Neuron (in vitro differentiated cells): ENCODE data around the gene CTRB1.
A peak's percentile ranks its signal among the peaks of the same experiment; 100 is the strongest.
"Not testable (repeated sequence)": the region's sequence is repeated elsewhere in the genome, so short reads cannot be mapped to it uniquely, and the experiment has no call there.

Source experiments
- H2AFZ ChIP-seq: one replicate; pipeline ENCODE4 v1.6.1; 2013; ENCODE audit warnings: low read depth, mild to moderate bottlenecking, inconsistent platforms, low read length, moderate library complexity
- H3K27me3 ChIP-seq: one replicate; pipeline ENCODE4 v1.6.1; 2013; ENCODE audit warnings: low read length; ENCODE audit not compliant: insufficient read depth
- H3K36me3 ChIP-seq: one replicate; pipeline ENCODE4 v1.6.1; 2013; ENCODE audit warnings: low read length; ENCODE audit not compliant: insufficient read depth
- H3K4me1 ChIP-seq: one replicate; pipeline ENCODE4 v1.6.1; 2013; ENCODE audit warnings: low read length; ENCODE audit not compliant: insufficient read depth
- H3K4me3 ChIP-seq: 2 replicates; pipeline ENCODE4 v1.5.1; 2013; ENCODE audit warnings: mild to moderate bottlenecking, low read length, moderate library complexity
- H3K9me3 ChIP-seq: one replicate; pipeline ENCODE4 v1.6.1; 2013; ENCODE audit warnings: low read length

Gene CTRB1

DNA sequence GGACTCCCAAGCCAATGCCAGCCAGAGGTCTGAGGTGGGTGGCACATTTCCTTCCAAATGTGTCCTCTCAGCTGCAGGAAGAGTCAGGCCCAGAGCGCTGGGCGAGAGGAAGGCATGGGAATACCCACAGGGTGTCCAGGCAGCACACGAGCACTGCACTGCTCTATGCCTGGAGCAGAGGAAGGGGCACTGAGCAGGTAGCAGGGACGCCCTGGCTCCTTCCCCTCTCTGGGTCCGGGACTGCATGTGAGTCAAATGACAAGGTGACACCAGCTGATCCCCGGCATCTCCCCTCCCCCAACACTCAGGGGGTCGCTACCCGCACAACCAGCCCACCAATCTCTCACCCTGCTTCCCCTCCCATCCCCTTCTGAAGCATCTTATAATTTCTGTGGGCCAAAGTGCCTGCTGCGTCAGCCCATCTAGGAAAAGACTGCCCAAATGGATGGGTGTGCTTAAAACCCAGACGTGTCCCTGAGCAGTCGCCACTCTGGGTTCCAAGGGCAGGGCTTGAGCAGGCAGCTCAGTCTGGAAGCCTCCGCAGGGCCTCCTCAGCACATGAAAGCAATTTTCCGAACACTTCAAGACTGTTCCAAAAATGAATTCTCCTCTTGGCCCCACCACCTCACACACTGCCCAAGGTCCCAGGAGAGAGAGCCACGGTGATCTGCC is 44.6 kb downstream of the CTRB1 start:
- no peak overlapping the region for H2AFZ ChIP-seq
- H3K27me3 ChIP-seq: no peaks in the 10 kb centered on the region
- H3K9me3 ChIP-seq: no peaks in the 10 kb centered on the region
- H3K36me3 ChIP-seq: peaks cover 15% of the 10 kb centered on the region
- peaks cover 55% of the 10 kb centered on the region for H3K4me1 ChIP-seq
- peak overlapping the region; percentile 93 for H3K4me3 ChIP-seq

DNA sequence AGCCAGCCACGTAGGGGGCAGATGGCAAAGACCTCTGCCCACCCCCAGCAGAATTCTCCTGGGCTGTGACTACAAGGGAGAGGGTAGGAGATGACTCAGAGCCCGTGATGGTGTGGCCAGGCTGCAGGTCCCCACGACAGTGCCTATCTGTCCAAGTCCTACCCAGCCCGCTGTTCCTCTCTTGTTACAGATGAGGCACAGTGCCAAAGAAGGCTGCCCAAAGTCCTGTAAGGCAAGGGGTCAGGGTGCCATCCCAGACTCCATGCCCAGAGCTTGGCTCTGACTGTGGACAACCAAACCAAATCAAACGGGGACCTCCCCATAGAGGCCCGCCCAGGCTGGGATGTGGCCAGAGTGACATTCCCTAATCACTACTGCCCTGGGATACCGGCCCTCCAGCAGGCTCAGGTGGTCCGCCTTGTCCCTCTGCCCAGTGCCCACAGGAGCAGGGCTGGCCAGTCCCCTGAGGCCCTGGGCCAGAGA is 45.2 kb downstream of the CTRB1 start:
- Histone ChIP-seq H2AFZ (no peak overlapping the region), H3K4me1 (peaks cover 49% of the 10 kb centered on the region), H3K36me3 (peaks cover 15% of the 10 kb centered on the region), H3K4me3 (peak overlapping the region; percentile 93), H3K27me3 (no peaks in the 10 kb centered on the region), H3K9me3 (no peaks in the 10 kb centered on the region)

- H3K4me3 ChIP-seq: peak overlapping the region; percentile 93
- no peak overlapping the region for H2AFZ ChIP-seq
- no peaks in the 10 kb centered on the region for H3K9me3 ChIP-seq
- no peaks in the 10 kb centered on the region for H3K27me3 ChIP-seq
- H3K36me3 ChIP-seq: peaks cover 15% of the 10 kb centered on the region
- H3K4me1 ChIP-seq: peaks cover 49% of the 10 kb centered on the region
Measured at GRCh38 chr16:75264457-75264998, 45.7 kb downstream of the CTRB1 start.

DNA sequence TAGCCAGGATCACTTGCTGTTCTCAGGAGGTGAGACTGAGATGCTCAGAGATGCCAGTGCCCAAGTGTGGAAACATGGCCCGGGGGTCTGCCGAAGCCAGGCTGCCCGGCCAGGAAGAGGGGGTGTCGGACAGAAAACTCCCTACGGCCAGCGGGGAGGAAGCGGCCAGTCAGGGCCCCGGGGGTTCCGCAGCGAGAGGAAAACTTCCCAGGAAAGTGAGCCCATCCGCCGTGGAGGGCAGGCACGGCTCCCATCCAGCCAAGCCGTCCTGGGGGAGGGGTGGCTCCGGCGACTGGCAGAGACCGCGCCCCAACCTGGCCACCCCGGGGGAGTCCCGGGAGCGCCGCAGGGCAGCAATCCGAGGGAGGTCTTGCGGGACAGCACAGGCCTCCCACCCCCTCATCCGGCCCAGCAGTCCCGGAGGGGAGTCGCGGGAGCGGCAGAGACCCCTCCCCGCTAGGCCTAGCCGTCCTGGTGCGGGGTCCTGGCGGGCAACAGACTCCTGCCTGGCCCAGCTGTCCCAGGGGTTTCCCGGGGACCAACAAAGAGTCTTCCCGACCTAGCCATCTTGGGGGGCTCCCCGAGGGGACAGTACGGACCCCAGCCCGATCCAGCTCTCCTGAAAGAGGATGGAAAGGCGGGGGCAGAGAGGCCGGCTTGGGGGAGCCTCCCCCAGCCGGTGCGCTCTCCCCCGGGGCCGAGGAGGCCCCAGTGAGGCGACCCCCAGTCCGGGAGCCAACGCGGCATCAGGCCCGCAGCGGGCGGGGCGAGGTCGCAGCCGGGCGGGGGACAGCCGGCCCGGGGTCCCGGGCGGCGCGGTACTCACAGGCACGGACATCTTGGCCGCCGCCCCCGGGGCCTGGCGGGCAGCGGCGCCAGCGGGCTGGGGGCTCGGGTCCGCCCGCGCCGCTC is 46.5 kb downstream of the CTRB1 start:
- H2AFZ ChIP-seq: peak overlapping the region; percentile 79
- H3K4me1 ChIP-seq: peaks cover 49% of the 10 kb centered on the region
- peak overlapping the region; percentile 93 for H3K4me3 ChIP-seq
- peaks cover 15% of the 10 kb centered on the region for H3K36me3 ChIP-seq
- no peaks in the 10 kb centered on the region for H3K9me3 ChIP-seq
- no peaks in the 10 kb centered on the region for H3K27me3 ChIP-seq

- H3K27me3 ChIP-seq: no peaks in the 10 kb centered on the region
- H3K9me3 ChIP-seq: no peaks in the 10 kb centered on the region
- H3K4me1 ChIP-seq: peaks cover 48% of the 10 kb centered on the region
- H3K36me3 ChIP-seq: peaks cover 15% of the 10 kb centered on the region
- peak overlapping the region; percentile 93 for H3K4me3 ChIP-seq
- peak overlapping the region; percentile 79 for H2AFZ ChIP-seq
Measured at GRCh38 chr16:75265911-75266701, 47.3 kb downstream of the CTRB1 start.

DNA sequence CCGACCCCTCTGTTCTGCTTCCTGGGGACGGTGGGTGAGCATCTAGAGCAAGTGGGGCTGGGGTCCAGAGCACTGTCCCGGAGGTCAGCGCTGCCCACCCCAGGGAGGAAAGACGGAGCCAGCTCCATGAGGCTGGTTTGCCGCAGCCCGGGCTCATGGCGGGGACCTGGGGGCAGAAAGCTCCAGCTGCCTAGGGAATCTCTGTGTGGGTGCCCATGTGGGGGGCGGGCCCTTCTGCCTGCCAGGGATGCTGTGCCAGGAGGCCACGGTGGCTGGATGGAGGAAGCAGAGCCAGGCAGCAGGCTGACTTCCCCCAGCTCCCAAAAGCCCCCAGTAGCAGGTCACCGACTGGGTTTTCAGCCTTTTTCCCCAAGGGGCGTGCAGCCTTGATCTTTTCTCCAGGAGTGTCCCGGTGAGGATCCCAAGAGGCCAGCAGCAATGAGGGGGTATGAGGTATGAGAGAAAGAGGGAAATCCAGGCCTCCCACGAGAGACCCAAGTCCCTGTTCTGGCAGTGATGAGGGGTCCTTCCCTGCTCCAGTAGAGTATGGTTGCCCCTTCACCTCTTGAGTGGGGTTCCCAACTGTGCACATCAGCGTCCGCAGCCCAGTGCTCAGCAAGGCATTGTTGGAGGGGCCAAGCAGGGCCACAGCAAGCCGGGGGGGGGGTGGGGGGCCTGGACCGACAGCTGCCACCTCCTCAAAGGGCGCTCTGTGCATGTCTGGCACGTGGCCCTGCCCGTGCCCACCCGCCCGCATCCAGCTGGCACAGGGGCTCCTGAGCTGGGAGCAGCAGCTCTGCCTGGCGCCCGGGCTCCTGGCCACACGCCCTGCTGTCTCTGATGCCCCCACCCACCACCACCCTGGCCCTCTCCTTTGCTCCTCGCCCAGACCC is 48.2 kb downstream of the CTRB1 start:
- H3K36me3 ChIP-seq: peaks cover 15% of the 10 kb centered on the region
- H3K9me3 ChIP-seq: no peaks in the 10 kb centered on the region
- peaks cover 47% of the 10 kb centered on the region for H3K4me1 ChIP-seq
- no peak overlapping the region for H2AFZ ChIP-seq
- no peaks in the 10 kb centered on the region for H3K27me3 ChIP-seq
- H3K4me3 ChIP-seq: peak overlapping the region; percentile 93

- Histone ChIP-seq H3K36me3 (peaks cover 14% of the 10 kb centered on the region), H3K4me1 (peaks cover 49% of the 10 kb centered on the region), H2AFZ (no peak overlapping the region)
Measured at GRCh38 chr16:75267631-75268264, 49.0 kb downstream of the CTRB1 start.

GRCh38 chr16:75269358-75269757 is 50.6 kb downstream of the CTRB1 start:
- H2AFZ ChIP-seq, H3K27me3 ChIP-seq, H3K9me3 ChIP-seq, H3K4me3 ChIP-seq, H3K36me3 ChIP-seq: not testable (repeated sequence)
- peaks cover 34% of the 10 kb centered on the region for H3K4me1 ChIP-seq

More at GRCh38 chr16:75267631-75268264, 49.0 kb downstream of the CTRB1 start:
- H3K4me3 ChIP-seq: no peak overlapping the region
- H3K9me3 ChIP-seq: no peaks in the 10 kb centered on the region
- no peaks in the 10 kb centered on the region for H3K27me3 ChIP-seq

DNA sequence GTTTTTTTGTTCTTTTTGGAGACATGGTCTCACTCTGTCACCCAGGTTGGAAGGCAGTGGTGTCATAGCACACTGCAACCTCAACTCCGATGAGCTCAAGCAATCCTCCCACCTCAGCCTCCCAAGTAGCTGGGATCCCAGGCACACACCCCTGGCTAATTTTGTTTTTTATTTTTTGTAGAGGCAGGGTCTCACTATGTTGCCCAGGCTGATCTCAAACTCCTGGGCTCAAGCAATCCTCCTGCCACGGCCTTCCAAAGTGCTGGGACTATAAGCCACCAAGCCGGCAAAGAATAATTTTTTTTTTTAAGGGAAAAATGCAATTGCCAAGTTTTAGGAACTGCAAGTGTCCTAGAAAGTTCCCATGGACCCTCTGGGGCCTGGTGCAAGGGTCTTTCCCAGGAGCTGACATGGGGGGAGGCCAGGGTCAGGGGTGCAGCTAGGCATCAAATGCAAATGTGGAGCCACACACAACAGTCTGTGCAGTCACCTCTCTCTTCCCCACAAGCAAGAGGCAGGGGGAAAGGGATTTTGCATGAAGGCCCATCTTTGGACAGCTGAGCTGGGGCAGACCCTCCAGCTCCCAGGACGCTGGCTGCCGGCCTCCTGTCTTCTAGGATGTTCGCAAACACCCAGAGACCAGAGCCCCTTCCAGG is 52.8 kb downstream of the CTRB1 start:
- no peak overlapping the region for H2AFZ ChIP-seq
- no peaks in the 10 kb centered on the region for H3K36me3 ChIP-seq
- H3K4me3 ChIP-seq: no peak overlapping the region
- no peaks in the 10 kb centered on the region for H3K9me3 ChIP-seq
- H3K27me3 ChIP-seq: no peaks in the 10 kb centered on the region
- peaks cover 20% of the 10 kb centered on the region for H3K4me1 ChIP-seq

DNA sequence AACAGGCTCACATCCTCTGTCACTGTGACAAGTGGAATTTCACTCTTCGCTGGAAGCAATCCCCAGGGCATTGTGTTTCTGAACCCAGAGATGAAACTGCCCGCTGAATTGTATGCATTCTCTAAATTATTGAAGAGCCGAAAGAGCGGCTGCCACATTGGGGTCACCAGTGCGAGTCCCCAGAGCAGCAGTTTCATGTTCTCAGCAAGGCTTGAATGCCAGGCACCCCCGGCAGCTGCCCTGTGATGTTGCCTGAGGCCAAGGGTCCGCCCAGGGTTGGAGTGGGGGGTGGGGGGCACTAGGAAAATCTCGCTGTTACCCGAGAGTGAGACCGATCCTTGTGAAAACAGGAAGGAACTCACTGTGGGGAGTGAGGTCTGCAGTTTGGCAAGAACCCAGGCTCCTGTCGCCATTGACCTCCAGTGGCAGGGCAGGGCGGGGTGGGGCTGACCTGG is 53.3 kb downstream of the CTRB1 start:
- H3K36me3 ChIP-seq: no peaks in the 10 kb centered on the region
- H3K9me3 ChIP-seq: no peaks in the 10 kb centered on the region
- no peak overlapping the region for H3K4me3 ChIP-seq
- peak overlapping the region; percentile 21 for H2AFZ ChIP-seq
- H3K4me1 ChIP-seq: peaks cover 18% of the 10 kb centered on the region
- no peaks in the 10 kb centered on the region for H3K27me3 ChIP-seq

DNA sequence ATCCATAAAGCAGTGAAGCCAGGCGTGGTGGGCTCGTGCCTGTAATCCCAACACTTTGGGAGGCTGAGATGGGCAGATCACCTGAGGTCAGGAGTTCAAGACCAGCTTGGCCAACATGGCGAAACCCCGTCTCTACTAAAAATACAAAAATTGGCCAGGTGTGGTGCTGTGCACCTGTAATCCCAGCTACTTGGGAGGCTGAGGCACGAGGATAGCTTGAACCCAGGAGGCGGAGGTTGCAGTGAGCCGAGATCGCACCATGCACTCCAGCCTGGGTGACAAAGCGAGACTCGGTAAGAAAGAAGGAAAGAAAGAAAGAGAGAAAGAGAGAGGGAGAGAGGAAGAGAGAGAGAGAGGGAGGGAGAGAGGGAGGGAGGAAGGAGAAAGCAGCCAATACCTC is 53.8 kb downstream of the CTRB1 start:
- H3K4me3 ChIP-seq, H3K36me3 ChIP-seq, H3K9me3 ChIP-seq, H3K27me3 ChIP-seq, H2AFZ ChIP-seq: not testable (repeated sequence)
- peaks cover 18% of the 10 kb centered on the region for H3K4me1 ChIP-seq
